Upper lobe of left lung (tissue), 6 donors: ENCODE data around the gene TMC6. TPM values are rescaled to one million over a fixed set of nuclear protein-coding genes. Genes with fewer than 3 reads are reported as not detected.

ENCODE experiments used
- ATAC-seq, 2 donors: fragments of 200-7000 bp; cut with Tn5 transposase; one replicate each; pipeline ENCODE4 v1.9.1; 2022; ENCODE audit warnings: mild to moderate bottlenecking in 2 of 2, moderate library complexity in 2 of 2; ENCODE audit not compliant: low FRiP score in 2 of 2
- DNase-seq, 2 donors: peaks; one replicate each; pipeline ENCODE4 v3.0.0-alpha.2; 2019 to 2020
- H3K27ac ChIP-seq, 4 donors: fragments of 200-600 bp; sonication (generic); one replicate each; pipeline ENCODE4 v1.5.1; 2016 to 2019
- H3K27me3 ChIP-seq, 4 donors: fragments of 200-600 bp; sonication (generic); one replicate each; pipeline ENCODE4 v1.5.1; 2017 to 2019
- H3K36me3 ChIP-seq, 4 donors: fragments of 200-600 bp; sonication (generic); one replicate each; pipeline ENCODE4 v1.5.1; 2016 to 2019
- H3K4me1 ChIP-seq, 4 donors: fragments of 200-600 bp; sonication (generic); one replicate each; pipeline ENCODE4 v1.5.1; 2018 to 2019
- H3K4me3 ChIP-seq, 4 donors: fragments of 200-600 bp; sonication (generic); one replicate each; pipeline ENCODE4 v1.5.1; 2017 to 2019; ENCODE audit warnings: mild to moderate bottlenecking in 2 of 4, moderate library complexity in 1 of 4
- H3K9me3 ChIP-seq, 4 donors: fragments of 200-600 bp; sonication (generic); one replicate each; pipeline ENCODE4 v1.5.1; 2018 to 2019
- CTCF ChIP-seq, 6 experiments: fragments of 450-650 bp in 4 of 6; fragments of 200-600 bp in 2 of 6; sonication (generic) in 2 of 6; IDR thresholded peaks; one replicate each; pipeline ENCODE4 v1.5.1; 2016 to 2019; ENCODE audit warnings: antibody characterized with exemption in 6 of 6
- EP300 ChIP-seq, 4 donors: sonication (generic); formaldehyde crosslinking; IDR thresholded peaks; one replicate each; pipeline ENCODE4 v1.5.1; 2017; ENCODE audit warnings: antibody characterized with exemption in 4 of 4, control low read depth in 2 of 4
- POLR2A ChIP-seq, 4 donors: fragments of 450-650 bp; IDR thresholded peaks; one replicate each; pipeline ENCODE4 v1.5.1; 2016 to 2017; ENCODE audit warnings: antibody characterized with exemption in 4 of 4, mild to moderate bottlenecking in 2 of 4
- POLR2AphosphoS5 ChIP-seq, 2 donors: sonication (generic); formaldehyde crosslinking; IDR thresholded peaks; one replicate each; pipeline ENCODE4 v1.5.1; 2017; ENCODE audit warnings: antibody characterized with exemption in 2 of 2
- WGBS, 2 donors: methylation state at CpG; one replicate each; pipeline ENCODE4 v1.1.5; 2017 to 2018; 5-methylcytosine and 5-hydroxymethylcytosine counted together
- total RNA-seq, 6 donors: library from RNA; depleted of rRNA in 4 of 6; stranded (reverse); fragments of >200 nt in 4 of 6; gene quantifications; one replicate each; pipeline versions ENCODE4 v1.1.0 to v1.2.1, GENCODE V29; 2016 to 2021
- donor health status: DM: no; HTN: no; CAD: no; lungs with moderate emphysema.
- donor health status: DM: no; HTN: yes; CAD: no; lungs with severe emphysema.

TMC6 gene
- total RNA-seq, 6 donors from 2014 or later, result 51.4 to 216 (median 195) TPM

GRCh38 chr17:78146471-78146869, 17.9 kb upstream of the TMC6 start:
- DNase-seq (no peak), ATAC-seq (no peak)
- no peaks in the 10 kb centered on the region for H3K36me3 ChIP-seq
- no peak for TF ChIP-seq CTCF (IDR thresholded peaks at IDR 0.05)
- TF ChIP-seq POLR2A (IDR thresholded peaks at IDR 0.05), result no peak
- no peak for TF ChIP-seq POLR2AphosphoS5 (IDR thresholded peaks at IDR 0.05)
- no peak for TF ChIP-seq EP300 (IDR thresholded peaks at IDR 0.05)
- H3K27ac ChIP-seq, result peak overlapping the region in 2 of 4 donors; percentile 42 to 73
- WGBS, 2 donors, result 96 to 97% methylated on average over 7 of the region's 7 CpGs
- H3K4me1 ChIP-seq, result peaks cover 33 to 71% (median 52%) of the 10 kb centered on the region in 4 donors
- no peak overlapping the region for H3K4me3 ChIP-seq
- no peaks in the 10 kb centered on the region for H3K27me3 ChIP-seq
- no peaks in the 10 kb centered on the region for H3K9me3 ChIP-seq

- no peaks in the 10 kb centered on the region for H3K9me3 ChIP-seq
- peak overlapping the region; percentile 61 to 82 (median 76) for H3K27ac ChIP-seq
- peaks cover 37 to 74% (median 56%) of the 10 kb centered on the region in 4 donors for H3K4me1 ChIP-seq
- H3K36me3 ChIP-seq, result no peaks in the 10 kb centered on the region
- H3K27me3 ChIP-seq, result no peaks in the 10 kb centered on the region
- 60 to 68% methylated on average over 5 to 17 of the region's 18 CpGs for WGBS, 2 donors
- ATAC-seq, result peak; percentile 5 to 75
- DNase-seq, result peak; percentile 80 to 94
- TF ChIP-seq POLR2AphosphoS5 (IDR thresholded peaks at IDR 0.05), result no peak
- TF ChIP-seq POLR2A (IDR thresholded peaks at IDR 0.05), result no peak
- no peak for TF ChIP-seq EP300 (IDR thresholded peaks at IDR 0.05)
- TF ChIP-seq CTCF (IDR thresholded peaks at IDR 0.05), result no peak
- H3K4me3 ChIP-seq, result no peak overlapping the region
Measured at GRCh38 chr17:78144736-78145641, 16.4 kb upstream of the TMC6 start.

- peak; percentile 88 to 94 for DNase-seq
- H3K4me3 ChIP-seq, result no peak overlapping the region
- 38 to 40% methylated on average over 6 to 10 of the region's 11 CpGs for WGBS, 2 donors
- peaks cover 40 to 78% (median 57%) of the 10 kb centered on the region in 4 donors for H3K4me1 ChIP-seq
- TF ChIP-seq CTCF (IDR thresholded peaks at IDR 0.05) (no peak), POLR2AphosphoS5 (IDR thresholded peaks at IDR 0.05) (peak in 1 of 2 donors; percentile 17), EP300 (IDR thresholded peaks at IDR 0.05) (no peak), POLR2A (IDR thresholded peaks at IDR 0.05) (no peak)
- peak overlapping the region; percentile 61 to 82 (median 76) for H3K27ac ChIP-seq
- H3K9me3 ChIP-seq, result no peaks in the 10 kb centered on the region
- peak in 1 of 2 donors; percentile 67 for ATAC-seq
- H3K36me3 ChIP-seq, result no peaks in the 10 kb centered on the region
- H3K27me3 ChIP-seq, result no peaks in the 10 kb centered on the region
Measured at GRCh38 chr17:78144147-78144719, 15.7 kb upstream of the TMC6 start.

- ATAC-seq, result no peak
- no peaks in the 10 kb centered on the region for H3K27me3 ChIP-seq
Measured at GRCh38 chr17:78143214-78144146, 14.9 kb upstream of the TMC6 start.

More at GRCh38 chr17:78143214-78144146, 14.9 kb upstream of the TMC6 start:
- DNase-seq, result no peak
- Histone ChIP-seq H3K27ac (peak overlapping the region; percentile 61 to 82 (median 76)), H3K4me1 (peaks cover 40 to 82% (median 60%) of the 10 kb centered on the region in 4 donors), H3K36me3 (no peaks in the 10 kb centered on the region), H3K4me3 (no peak overlapping the region), H3K9me3 (no peaks in the 10 kb centered on the region)
- TF ChIP-seq POLR2AphosphoS5 (IDR thresholded peaks at IDR 0.05) (no peak), CTCF (IDR thresholded peaks at IDR 0.05) (no peak), EP300 (IDR thresholded peaks at IDR 0.05) (no peak), POLR2A (IDR thresholded peaks at IDR 0.05) (no peak)
- WGBS, 2 donors, result 84 to 85% methylated on average over 18 to 21 of the region's 21 CpGs
